ENCODE data around the gene PLXNC1. TPM values are rescaled to one million over a fixed set of nuclear protein-coding genes. Genes with fewer than 3 reads are reported as not detected.

PLXNC1 gene
- total and polyA plus RNA-seq, 2 donors (not counting 1 experiment from before 2014, with no cell fraction given) = 9.7 to 33.6 TPM

- H3K4me3 ChIP-seq (ENCODE audit: control extremely low read depth in 1 of 5, extremely low read depth in 1 of 5, insufficient read depth in 1 of 5, low read depth in 2 of 5, low read length in 4 of 5) = no peak overlapping the region
- no peak overlapping the region for H3K27ac Mint-ChIP-seq
- H3K27me3 ChIP-seq (replicated peaks in 1 of 4; ENCODE audit: control extremely low read depth in 1 of 4, control insufficient read depth in 3 of 4, insufficient read depth in 4 of 4, low read length in 3 of 4) = no peaks in the 10 kb centered on the region
- H3K36me3 ChIP-seq (replicated peaks in 1 of 2; ENCODE audit: control extremely low read depth in 1 of 2, control insufficient read depth in 1 of 2, extremely low read depth in 1 of 2, insufficient read depth in 2 of 2, low read length in 1 of 2) = peaks cover 0 to 19% of the 10 kb centered on the region in 2 experiments
- no peak overlapping the region for H3K4me3 Mint-ChIP-seq
- H3K4me2 ChIP-seq (replicated peaks; ENCODE audit: low read depth, low read length, poor library complexity, severe bottlenecking) = no peak overlapping the region
- WGBS (ENCODE audit: insufficient coverage) = no CpG with 5 or more reads among the region's 3 CpGs
- peaks cover 3% of the 10 kb centered on the region for H3K79me2 ChIP-seq (ENCODE audit: control insufficient read depth, insufficient read depth, low read length)
- intact Hi-C loops (cut with micrococcal nuclease) = no loop called here
- DNase-seq = no peak
- H3K4me1 ChIP-seq (ENCODE audit: control insufficient read depth in 2 of 2, insufficient read depth in 2 of 2, low read length in 2 of 2) = peaks cover 6 to 13% of the 10 kb centered on the region in 2 donors
- TF ChIP-seq EZH2 (IDR thresholded peaks at IDR 0.05; ENCODE audit: borderline replicate concordance, insufficient read depth, low read depth, low read length, poor library complexity, severe bottlenecking) = no peak
- TF ChIP-seq CTCF (IDR thresholded peaks at IDR 0.05) = no peak
- no peak overlapping the region for H3K9ac ChIP-seq (ENCODE audit: low read length)
- CTCF ChIA-PET = interaction anchor here (0.6 kb wide), 1 partner anchor 891 kb away, joined by 3 read pairs; no protein-coding TSS in a partner anchor
- POLR2A ChIA-PET = interaction anchor here (0.5 to 0.6 kb wide), 5 partner anchors 10 to 346 kb away, joined by 3 to 10 read pairs (median 9); no protein-coding TSS in a partner anchor
- no peaks in the 10 kb centered on the region for H4K20me1 ChIP-seq (ENCODE audit: control insufficient read depth, insufficient read depth, low read length, poor library complexity, severe bottlenecking)
- H3K27ac ChIP-seq (ENCODE audit: low read length in 2 of 2) = no peak overlapping the region
- no peak overlapping the region for H2AFZ ChIP-seq (ENCODE audit: insufficient read depth, low read depth, low read length, poor library complexity, severe bottlenecking)
- peaks cover 27% of the 10 kb centered on the region for H3K4me1 Mint-ChIP-seq
- H3K9me3 Mint-ChIP-seq (ENCODE audit: insufficient read depth) = no peaks in the 10 kb centered on the region
- H3K9me3 ChIP-seq (ENCODE audit: control extremely low read depth in 1 of 3, control insufficient read depth in 2 of 3, insufficient read depth in 1 of 3, low read length in 2 of 3) = peaks cover 0 to 4% (median 0%) of the 10 kb centered on the region in 3 donors
- ATAC-seq (ENCODE audit: low read depth) = no peak
- H3K27me3 Mint-ChIP-seq = no peaks in the 10 kb centered on the region
Observed at GRCh38 chr12:94273272-94273671, 124.9 kb downstream of the PLXNC1 start.

- WGBS (ENCODE audit: insufficient coverage) = 94% methylated on average over 2 of the region's 6 CpGs
- TF ChIP-seq CTCF (IDR thresholded peaks at IDR 0.05) = no peak
- no peak for TF ChIP-seq EZH2 (IDR thresholded peaks at IDR 0.05; ENCODE audit: borderline replicate concordance, insufficient read depth, low read depth, low read length, poor library complexity, severe bottlenecking)
Observed at GRCh38 chr12:94276725-94277124, 128.3 kb downstream of the PLXNC1 start.

More at GRCh38 chr12:94276725-94277124, 128.3 kb downstream of the PLXNC1 start:
- Histone ChIP-seq H4K20me1 (ENCODE audit: control insufficient read depth, insufficient read depth, low read length, poor library complexity, severe bottlenecking) (no peaks in the 10 kb centered on the region), H3K27me3 (replicated peaks in 1 of 4; ENCODE audit: control extremely low read depth in 1 of 4, control insufficient read depth in 3 of 4, insufficient read depth in 4 of 4, low read length in 3 of 4) (no peaks in the 10 kb centered on the region), H3K4me1 (ENCODE audit: control insufficient read depth in 2 of 2, insufficient read depth in 2 of 2, low read length in 2 of 2) (peaks cover 0 to 1% of the 10 kb centered on the region in 2 donors), H3K9ac (ENCODE audit: low read length) (no peak overlapping the region), H3K79me2 (ENCODE audit: control insufficient read depth, insufficient read depth, low read length) (peaks cover 3% of the 10 kb centered on the region), H3K27ac (ENCODE audit: low read length in 2 of 2) (no peak overlapping the region), H3K36me3 (replicated peaks in 1 of 2; ENCODE audit: control extremely low read depth in 1 of 2, control insufficient read depth in 1 of 2, extremely low read depth in 1 of 2, insufficient read depth in 2 of 2, low read length in 1 of 2) (peaks cover 0 to 35% of the 10 kb centered on the region in 2 experiments), H3K4me3 (ENCODE audit: control extremely low read depth in 1 of 5, extremely low read depth in 1 of 5, insufficient read depth in 1 of 5, low read depth in 2 of 5, low read length in 4 of 5) (no peak overlapping the region), H3K9me3 (ENCODE audit: control extremely low read depth in 1 of 3, control insufficient read depth in 2 of 3, insufficient read depth in 1 of 3, low read length in 2 of 3) (peaks cover 0 to 4% (median 0%) of the 10 kb centered on the region in 3 donors), H2AFZ (ENCODE audit: insufficient read depth, low read depth, low read length, poor library complexity, severe bottlenecking) (no peak overlapping the region), H3K4me2 (replicated peaks; ENCODE audit: low read depth, low read length, poor library complexity, severe bottlenecking) (no peak overlapping the region)
- Mint-ChIP-seq H3K27ac (no peak overlapping the region), H3K4me1 (peaks cover 13% of the 10 kb centered on the region), H3K27me3 (no peaks in the 10 kb centered on the region), H3K4me3 (no peak overlapping the region), H3K9me3 (ENCODE audit: insufficient read depth) (peaks cover 2% of the 10 kb centered on the region)
- intact Hi-C loops (cut with micrococcal nuclease) = loop anchor here (5.0 kb wide), 1 partner anchor 34 kb away; no protein-coding TSS in a partner anchor
- DNase-seq = no peak
- ATAC-seq (ENCODE audit: low read depth) = no peak
- ChIA-PET POLR2A (no interaction called here), CTCF (no interaction called here)

All from B cell (primary cell).